Medulla oblongata (tissue), 1 donor: Measurements from ENCODE around the gene IREB2.
"Not testable (repeated sequence)": the region's sequence is repeated elsewhere in the genome, so short reads cannot be mapped to it uniquely, and the experiment has no call there.

Experiments
- DNase-seq: peaks from one replicate; pipeline ENCODE4 v3.0.0-alpha.2; 2015; ENCODE audit errors: extremely low spot score

The IREB2 gene

GRCh38 chr15:78479650-78480049 is 41.6 kb downstream of the IREB2 start:
- DNase-seq = no peak

GRCh38 chr15:78481917-78482316 is 43.9 kb downstream of the IREB2 start:
- DNase-seq = no peak

GRCh38 chr15:78492872-78493271 is 54.9 kb downstream of the IREB2 start:
- no peak for DNase-seq

GRCh38 chr15:78501857-78502256 is 63.8 kb downstream of the IREB2 start:
- DNase-seq = no peak

GRCh38 chr15:78502641-78503040 is 64.6 kb downstream of the IREB2 start:
- DNase-seq = no peak

GRCh38 chr15:78506971-78507830 is 69.2 kb downstream of the IREB2 start, which contains the start of gene HYKK:
Gene HYKK (plus strand): TSS chr15:78507577. CDS start chr15:78513089, 5,512 bp downstream.
- DNase-seq = peak; percentile 95

- DNase-seq = no peak
These were observed 69.8 kb downstream of the IREB2 start for GRCh38 chr15:78507831-78508160.

GRCh38 chr15:78508272-78508671 is 70.3 kb downstream of the IREB2 start:
- DNase-seq = no peak

GRCh38 chr15:78509726-78510312 is 71.8 kb downstream of the IREB2 start:
- no peak for DNase-seq

- DNase-seq = not testable (repeated sequence)
These were observed 82.0 kb downstream of the IREB2 start for GRCh38 chr15:78520035-78520434.

GRCh38 chr15:78524230-78524629 is 86.2 kb downstream of the IREB2 start:
- DNase-seq = no peak

- no peak for DNase-seq
These were observed 89.3 kb downstream of the IREB2 start for GRCh38 chr15:78527325-78527724.

- DNase-seq = peak; percentile 68
These were observed 95.3 kb downstream of the IREB2 start for GRCh38 chr15:78533331-78533730.

- no peak for DNase-seq
These were observed 98.1 kb downstream of the IREB2 start for GRCh38 chr15:78536134-78536533.

- DNase-seq = no peak
These were observed 99.4 kb downstream of the IREB2 start for GRCh38 chr15:78537266-78537905.

- no peak for DNase-seq
These were observed 100.3 kb downstream of the IREB2 start for GRCh38 chr15:78538358-78538757.

GRCh38 chr15:78539464-78540140 is 101.6 kb downstream of the IREB2 start:
- DNase-seq = not testable (repeated sequence)

GRCh38 chr15:78540141-78540870 is 102.3 kb downstream of the IREB2 start, which contains the start of gene PSMA4:
Gene PSMA4 (plus strand): TSS chr15:78540444. CDS start chr15:78541928, 1,484 bp downstream.
- peak; percentile 94 for DNase-seq

- DNase-seq = peak; percentile 13
These were observed 103.1 kb downstream of the IREB2 start for GRCh38 chr15:78540871-78541743.

GRCh38 chr15:78541744-78542034 is 103.7 kb downstream of the IREB2 start:
- no peak for DNase-seq

GRCh38 chr15:78542647-78543046 is 104.6 kb downstream of the IREB2 start:
- DNase-seq = no peak
